ENCODE data around the gene KIRREL3. TPM values are rescaled to one million over a fixed set of nuclear protein-coding genes. Genes with fewer than 3 reads are reported as not detected.

KIRREL3 gene
- total and polyA plus RNA-seq, 2 of the 4 experiments (the other 2 are of a cell fraction), result 10.9 to 15.9 TPM

DNA sequence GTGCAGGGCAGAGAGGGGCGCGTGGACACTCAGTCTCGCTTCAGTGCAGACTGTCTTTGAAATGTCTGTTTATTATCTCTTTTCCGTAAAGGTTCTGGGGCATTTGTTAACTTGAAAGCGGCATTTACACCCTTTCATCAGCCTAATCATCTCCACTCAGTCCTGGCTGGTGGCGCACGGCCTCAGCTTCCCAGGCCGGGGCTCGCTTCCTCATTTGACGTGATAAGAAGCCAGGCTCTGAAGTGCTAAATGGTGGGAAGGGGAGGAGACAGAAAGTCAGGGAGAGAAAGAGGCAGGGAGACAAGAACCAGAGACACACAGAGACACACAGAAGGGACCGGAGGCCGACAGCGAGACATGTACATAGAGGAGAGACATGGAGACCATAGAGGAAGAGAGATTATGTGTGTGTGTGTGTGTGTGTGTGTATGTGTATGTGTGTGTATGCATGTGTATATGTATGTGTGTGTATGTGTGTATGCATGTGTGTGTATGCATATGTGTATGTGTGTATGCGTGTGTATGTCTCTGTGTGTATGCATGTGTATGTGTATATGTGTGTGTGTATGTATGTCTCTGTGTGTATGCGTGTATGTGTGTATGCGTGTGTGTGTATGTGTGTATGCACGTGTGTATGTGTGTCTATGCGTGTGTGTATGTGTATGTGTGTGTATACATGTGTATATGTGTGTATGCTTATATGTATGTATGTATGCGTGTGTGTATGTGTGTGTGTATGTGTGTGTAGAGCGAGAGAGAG is 543.6 kb downstream of the KIRREL3 start:
- no peak overlapping the region for H3K4me3 ChIP-seq (ENCODE audit: insufficient read depth, low read depth, low read length)
- H3K56ac ChIP-seq (ENCODE audit: extremely low read depth, insufficient read depth, low read length), result no peak overlapping the region
- no peak overlapping the region for H3K9ac ChIP-seq (ENCODE audit: low read depth, low read length)
- peak overlapping the region; percentile 69 for H2BK5ac ChIP-seq (ENCODE audit: low read depth, low read length, poor library complexity, severe bottlenecking)
- ATAC-seq (ENCODE audit: low read depth), result no peak
- BruUV-seq (replicated peaks), result no TSS peak
- H3K4ac ChIP-seq (ENCODE audit: low read depth, low read length), result no peak overlapping the region
- H3K14ac ChIP-seq (replicated peaks; ENCODE audit: low read depth, low read length), result no peak overlapping the region
- H3K27me3 ChIP-seq (ENCODE audit: control insufficient read depth, insufficient read depth, low read length), result peaks cover 5% of the 10 kb centered on the region; the same call in 1 of the 2 replicates
- no peak overlapping the region for H3K27ac ChIP-seq (ENCODE audit: insufficient read depth, low read length)
- no peak overlapping the region for H3K4me2 ChIP-seq (ENCODE audit: low read depth, low read length)
- POLR2A ChIA-PET (ENCODE audit: unreplicated experiment), result no interaction called here
- DNase-seq, result no peak
- H2AK5ac ChIP-seq (ENCODE audit: low read depth, low read length), result no peak overlapping the region
- H4K8ac ChIP-seq (ENCODE audit: low read depth in 2 of 2, low read length in 2 of 2), result no peak overlapping the region
- H2BK20ac ChIP-seq (ENCODE audit: low read depth, low read length), result no peak overlapping the region
- no peaks in the 10 kb centered on the region for H4K20me1 ChIP-seq (ENCODE audit: insufficient read depth, low read length)
- CTCF ChIA-PET, result no interaction called here
- no peak overlapping the region for H2AFZ ChIP-seq (replicated peaks; ENCODE audit: low read length, poor library complexity)
- no peak overlapping the region for H2BK15ac ChIP-seq (ENCODE audit: low read depth, low read length)
- no peak overlapping the region for H2AK9ac ChIP-seq (replicated peaks; ENCODE audit: low read depth, low read length, poor library complexity)
- intact Hi-C loops (cut with micrococcal nuclease) (no loop called here), in situ Hi-C loops (cut with MboI; ENCODE audit: low sequenced_read_pairs) (no loop called here), dilution Hi-C loops (cut with HindIII; ENCODE audit: low sequenced_read_pairs, unreplicated experiment) (no loop called here)
- H3K4me1 ChIP-seq (ENCODE audit: control insufficient read depth, insufficient read depth, low read length), result peaks cover 2% of the 10 kb centered on the region; the same call in 1 of the 2 replicates
- H3K36me3 ChIP-seq (ENCODE audit: control insufficient read depth, insufficient read depth, low read length), result no peaks in the 10 kb centered on the region
- H4K5ac ChIP-seq (ENCODE audit: low read depth, low read length), result no peak overlapping the region
- WGBS, 2 experiments (ENCODE audit: extremely low coverage in 2 of 2, insufficient read length in 1 of 2), result 84 to 100% methylated on average over 2 to 11 of the region's 20 CpGs
- H4K91ac ChIP-seq (ENCODE audit: insufficient read depth, low read depth, low read length), result no peak overlapping the region
- no peak for TF ChIP-seq MXI1 (IDR thresholded peaks at IDR 0.05; ENCODE audit: borderline replicate concordance, low read depth, low read length)
- no peak for TF ChIP-seq MAZ (IDR thresholded peaks at IDR 0.05; ENCODE audit: borderline replicate concordance, low read depth, low read length)
- TF ChIP-seq MAFK (IDR thresholded peaks at IDR 0.05; ENCODE audit: low read depth, low read length), result no peak
- no peak for TF ChIP-seq BHLHE40 (IDR thresholded peaks at IDR 0.05; ENCODE audit: low read depth, low read length)
- TF ChIP-seq CTCF (conservative IDR thresholded peaks at IDR 0.05; ENCODE audit: low read depth, low read length), result no peak
- no peak overlapping the region for H3K18ac ChIP-seq (ENCODE audit: low read depth, low read length)
- H3K23ac ChIP-seq (ENCODE audit: low read depth, low read length), result no peak overlapping the region
- no peaks in the 10 kb centered on the region for H3K79me1 ChIP-seq (ENCODE audit: low read depth in 1 of 2, low read length in 2 of 2)
- H3K9me3 ChIP-seq (ENCODE audit: control insufficient read depth, insufficient read depth, low read length), result no peaks in the 10 kb centered on the region
- H3K9me1 ChIP-seq (ENCODE audit: insufficient read depth, low read length), result no peaks in the 10 kb centered on the region
- H2BK120ac ChIP-seq (ENCODE audit: low read depth, low read length), result no peak overlapping the region

Measured in IMR-90 (cell line).